IMR-90 (cell line): ENCODE measurements around the gene HS6ST2. TPM values are rescaled to one million over a fixed set of nuclear protein-coding genes. Genes with fewer than 3 reads are reported as not detected.

ENCODE experiments used
- ATAC-seq: fragments of 200-7000 bp; cut with Tn5 transposase; 2 replicates; pipeline ENCODE4 v1.9.1; 2020; ENCODE audit warnings: low read depth, mild to moderate bottlenecking, moderate library complexity
- BruUV-seq: library from RNA; stranded (reverse); fragments of 400-500 nt; replicated peaks from 2 replicates; lab custom pipeline; 2021; lab: Mats Ljungman, UMichigan
- CTCF ChIA-PET: fragments of 300-600 bp; formaldehyde crosslinking; extraction: SDS; loops from one replicate; lab custom pipeline; 2021; ENCODE audit warnings: antibody characterized with exemption; lab: Yijun Ruan, JAX
- POLR2A ChIA-PET: fragments of 300-600 bp; sonication (Branson Sonifier 250); formaldehyde crosslinking; loops from one replicate; lab custom pipeline; 2022; ENCODE audit warnings: antibody characterized with exemption; ENCODE audit not compliant: unreplicated experiment; lab: Charles Lee
- DNase-seq: peaks from one replicate; pipeline ENCODE4 v3.0.0; 2013
- H2AFZ ChIP-seq: replicated peaks from 2 replicates; pipeline ENCODE3; 2013; ENCODE audit warnings: low read length, mild to moderate bottlenecking; ENCODE audit not compliant: poor library complexity
- H2AK5ac ChIP-seq: 2 replicates; pipeline ENCODE4 v1.6.1; 2013; ENCODE audit warnings: low read depth, low read length, inconsistent platforms
- H2AK9ac ChIP-seq: replicated peaks from 2 replicates; pipeline ENCODE3; 2013; ENCODE audit warnings: mild to moderate bottlenecking, low read depth, low read length, moderate library complexity; ENCODE audit not compliant: poor library complexity
- H2BK120ac ChIP-seq: 2 replicates; pipeline ENCODE4 v1.6.1; 2013; ENCODE audit warnings: low read depth, low read length, inconsistent platforms
- H2BK15ac ChIP-seq: 3 replicates; pipeline ENCODE4 v1.6.1; 2013; ENCODE audit warnings: low read depth, low read length, inconsistent platforms
- H2BK20ac ChIP-seq: 2 replicates; pipeline ENCODE4 v1.6.1; 2013; ENCODE audit warnings: low read depth, mild to moderate bottlenecking, inconsistent platforms, low read length, moderate library complexity
- H2BK5ac ChIP-seq: 2 replicates; pipeline ENCODE4 v1.6.1; 2013; ENCODE audit warnings: mild to moderate bottlenecking, low read depth, low read length, inconsistent platforms; ENCODE audit not compliant: poor library complexity, severe bottlenecking
- H3K14ac ChIP-seq: replicated peaks from 2 replicates; pipeline ENCODE4 v1.6.1; 2013; ENCODE audit warnings: low read depth, low read length, inconsistent platforms
- H3K18ac ChIP-seq: 2 replicates; pipeline ENCODE4 v1.6.1; 2013; ENCODE audit warnings: low read depth, low read length, control low read depth
- H3K23ac ChIP-seq: 2 replicates; pipeline ENCODE4 v1.6.1; 2013; ENCODE audit warnings: low read depth, low read length, inconsistent platforms
- H3K27ac ChIP-seq: 2 replicates; pipeline ENCODE4 v1.5.1; 2013; ENCODE audit warnings: mild to moderate bottlenecking, control low read depth, low read length; ENCODE audit not compliant: insufficient read depth
- H3K27me3 ChIP-seq: 2 replicates; pipeline ENCODE4 v1.6.1; 2013; ENCODE audit warnings: low read length; ENCODE audit not compliant: control insufficient read depth, insufficient read depth
- H3K36me3 ChIP-seq: 2 replicates; pipeline ENCODE4 v1.6.1; 2013; ENCODE audit warnings: low read length, mixed read lengths; ENCODE audit not compliant: control insufficient read depth, insufficient read depth
- H3K4ac ChIP-seq: 2 replicates; pipeline ENCODE4 v1.6.1; 2013; ENCODE audit warnings: low read depth, low read length, inconsistent platforms
- H3K4me1 ChIP-seq: 2 replicates; pipeline ENCODE4 v1.6.1; 2013; ENCODE audit warnings: low read length, mixed read lengths; ENCODE audit not compliant: control insufficient read depth, insufficient read depth
- H3K4me2 ChIP-seq: 2 replicates; pipeline ENCODE4 v1.6.1; 2013; ENCODE audit warnings: low read depth, mild to moderate bottlenecking, control low read depth, low read length, moderate library complexity
- H3K4me3 ChIP-seq: 2 replicates; pipeline ENCODE4 v1.5.1; 2013; ENCODE audit warnings: low read depth, mild to moderate bottlenecking, control low read depth, low read length, moderate library complexity; ENCODE audit not compliant: insufficient read depth
- H3K56ac ChIP-seq: 2 replicates; pipeline ENCODE4 v1.6.1; 2013; ENCODE audit warnings: low read length, inconsistent platforms; ENCODE audit not compliant: insufficient read depth; ENCODE audit errors: extremely low read depth
- H3K79me1 ChIP-seq, 2 experiments: 2 replicates each; pipeline ENCODE4 v1.6.1; 2013; ENCODE audit warnings: low read length in 2 of 2, inconsistent platforms in 1 of 2, low read depth in 1 of 2
- H3K9ac ChIP-seq: 2 replicates; pipeline ENCODE4 v1.6.1; 2013; ENCODE audit warnings: low read depth, low read length, control low read depth
- H3K9me1 ChIP-seq: 2 replicates; pipeline ENCODE4 v1.6.1; 2013; ENCODE audit warnings: low read length, inconsistent platforms; ENCODE audit not compliant: insufficient read depth
- H3K9me3 ChIP-seq: 2 replicates; pipeline ENCODE4 v1.6.1; 2013; ENCODE audit warnings: low read length; ENCODE audit not compliant: control insufficient read depth, insufficient read depth
- H4K20me1 ChIP-seq: 2 replicates; pipeline ENCODE4 v1.6.1; 2013; ENCODE audit warnings: low read length, inconsistent platforms; ENCODE audit not compliant: insufficient read depth
- H4K5ac ChIP-seq: 2 replicates; pipeline ENCODE4 v1.6.1; 2013; ENCODE audit warnings: mild to moderate bottlenecking, low read depth, low read length, control low read depth
- H4K8ac ChIP-seq, 2 experiments: 2 replicates each; pipeline ENCODE4 v1.6.1; 2013; ENCODE audit warnings: low read depth in 2 of 2, low read length in 2 of 2, control low read depth in 1 of 2, inconsistent platforms in 1 of 2
- H4K91ac ChIP-seq: 2 replicates; pipeline ENCODE4 v1.6.1; 2013; ENCODE audit warnings: low read depth, low read length, inconsistent platforms; ENCODE audit not compliant: insufficient read depth
- ELK1 ChIP-seq: fragments of 150-350 bp; IDR thresholded peaks from 2 replicates; pipeline ENCODE4 v1.6.1; 2016; ENCODE audit warnings: low read depth, mild to moderate bottlenecking, low read length, moderate library complexity, borderline replicate concordance
- WGBS, 2 experiments: methylation state at CpG; one replicate each; pipeline versions ENCODE4 v1.1.5 to v1.1.7; 2013; ENCODE audit warnings: missing lambda C conversion rate in 2 of 2; ENCODE audit not compliant: insufficient read length in 1 of 2; ENCODE audit errors: extremely low coverage in 2 of 2; 5-methylcytosine and 5-hydroxymethylcytosine counted together
- dilution Hi-C: fragments of 300-500 bp; cut with HindIII; formaldehyde crosslinking; loops from one replicate; pipeline ENCODE4 v1.14.3; 2018; ENCODE audit warnings: low sequenced_read_pairs; ENCODE audit not compliant: unreplicated experiment
- in situ Hi-C: fragments of 300-500 bp; cut with MboI; formaldehyde crosslinking; loops from 3 replicates; pipeline ENCODE4 v1.14.3; 2019; ENCODE audit warnings: low sequenced_read_pairs, inconsistent platforms, mixed read lengths
- intact Hi-C: fragments of 100-400 bp; cut with micrococcal nuclease; formaldehyde crosslinking; loops from 2 replicates; pipeline ENCODE4 v1.10.0; 2022
- polyA plus RNA-seq, 3 experiments: library from polyadenylated mRNA; depleted of rRNA; stranded (reverse); fragments of >200 nt; gene quantifications; 2 replicates each; pipeline ENCODE4 v1.2.3, GENCODE V29; 2012; ENCODE audit warnings: low replicate concordance in 1 of 3
- total RNA-seq: library from RNA; depleted of rRNA; stranded (reverse); fragments of >200 nt; gene quantifications from 2 replicates; pipeline ENCODE4 v1.2.3, GENCODE V29; 2012

Gene HS6ST2
- total and polyA plus RNA-seq, 2 of the 4 experiments (the other 2 are of a cell fraction), result not detected

DNA sequence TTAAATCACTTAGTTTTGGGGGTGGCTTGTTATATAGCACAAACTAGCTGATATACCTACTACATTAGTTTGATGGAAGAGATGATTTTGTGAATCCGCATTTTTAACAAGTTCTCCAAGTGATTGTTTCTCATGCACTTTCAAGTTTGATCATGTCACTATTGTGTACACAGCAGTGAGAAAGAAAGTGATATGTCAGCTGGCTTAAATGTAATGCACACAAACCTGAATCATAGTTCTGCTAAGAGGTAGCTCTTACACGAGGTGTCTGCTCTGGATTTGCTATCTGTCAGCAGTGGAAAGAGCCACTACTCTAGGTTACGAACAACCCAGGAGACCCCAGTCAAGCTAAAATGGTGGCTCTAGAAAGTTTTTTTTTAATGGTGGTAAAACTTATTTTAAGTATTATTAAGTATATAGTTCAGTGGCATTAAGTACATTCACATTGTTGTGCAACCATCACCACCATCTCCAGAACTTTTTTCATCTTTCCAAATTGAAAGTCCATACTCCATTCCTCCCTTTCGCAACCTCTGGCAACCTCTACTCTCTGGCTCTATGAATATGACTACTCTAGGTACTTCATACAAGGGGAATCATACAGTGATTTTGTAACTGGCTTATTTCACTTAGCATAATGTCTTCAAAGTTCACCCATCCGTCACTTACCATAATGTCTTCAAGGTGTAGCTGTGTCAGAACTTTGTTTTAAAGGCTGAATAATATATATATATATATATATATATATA lies 147.3 kb downstream of the HS6ST2 start:
- Histone ChIP-seq H2AFZ (no peak overlapping the region), H4K20me1 (no peaks in the 10 kb centered on the region), H4K8ac (no peak overlapping the region), H3K79me1 (no peaks in the 10 kb centered on the region), H4K91ac (no peak overlapping the region), H3K27me3 (no peaks in the 10 kb centered on the region), H3K18ac (no peak overlapping the region), H3K4me1 (no peaks in the 10 kb centered on the region), H3K4ac (no peak overlapping the region), H3K23ac (no peak overlapping the region), H2BK5ac (no peak overlapping the region), H3K56ac (no peak overlapping the region), H2AK5ac (no peak overlapping the region), H3K4me2 (no peak overlapping the region), H2AK9ac (no peak overlapping the region), H2BK120ac (no peak overlapping the region), H3K14ac (no peak overlapping the region), H2BK20ac (no peak overlapping the region), H2BK15ac (no peak overlapping the region), H3K4me3 (no peak overlapping the region), H3K9me1 (no peaks in the 10 kb centered on the region), H3K27ac (no peak overlapping the region), H3K9ac (no peak overlapping the region), H3K9me3 (no peaks in the 10 kb centered on the region), H3K36me3 (no peaks in the 10 kb centered on the region), H4K5ac (no peak overlapping the region)
- DNase-seq, result no peak
- intact Hi-C loops (no loop called here), dilution Hi-C loops (no loop called here), in situ Hi-C loops (no loop called here)
- WGBS, 2 experiments, result no CpG with 5 or more reads among the region's 5 CpGs
- no TSS peak for BruUV-seq
- TF ChIP-seq ELK1, result no peak
- ChIA-PET CTCF (no interaction called here), POLR2A (no interaction called here)
- no peak for ATAC-seq
